ENCODE data around the gene ABAT. TPM values are rescaled to one million over a fixed set of nuclear protein-coding genes. Genes with fewer than 3 reads are reported as not detected.

Gene ABAT
- total RNA-seq, 1 donor from 2014 or later = 9.8 TPM

DNA sequence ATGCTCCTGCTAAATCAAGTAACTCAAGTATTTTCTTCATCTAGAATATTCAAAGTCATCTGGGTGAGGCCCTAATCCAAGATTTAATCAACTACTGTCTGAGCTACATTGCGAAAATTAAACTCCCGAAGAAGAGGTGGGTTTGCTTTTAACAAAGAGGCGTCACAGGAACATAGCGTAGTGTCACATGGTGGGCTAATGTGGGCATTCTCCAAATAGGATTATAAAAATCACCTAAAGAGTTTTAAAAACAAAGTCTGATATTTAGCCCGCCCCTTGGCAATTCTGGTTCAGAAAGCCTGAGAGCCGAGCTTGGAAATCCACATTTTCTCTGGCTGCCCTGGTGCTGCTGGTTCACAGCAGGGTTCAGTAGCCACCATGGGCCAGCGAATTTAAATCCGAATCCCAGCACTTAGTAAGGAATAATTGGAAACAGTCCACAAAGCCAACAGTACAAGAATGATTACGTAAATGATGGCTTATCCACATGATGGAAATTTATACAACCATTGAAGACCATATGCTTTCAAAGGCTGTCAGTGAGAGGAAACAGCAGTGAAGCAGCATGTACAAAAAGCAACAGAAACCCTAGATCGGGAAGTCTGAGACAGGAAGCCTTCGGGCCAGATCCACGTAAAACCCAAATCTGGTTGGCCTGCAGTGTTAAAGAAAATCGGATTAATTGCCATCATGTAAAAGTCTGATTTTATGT is 132.0 kb downstream of the ABAT start:
- Histone ChIP-seq H3K9me3 (no peaks in the 10 kb centered on the region), H3K27me3 (no peaks in the 10 kb centered on the region), H3K4me1 (no peaks in the 10 kb centered on the region), H3K36me3 (peaks cover 100% of the 10 kb centered on the region), H3K27ac (no peak overlapping the region), H3K4me3 (no peak overlapping the region)
- no peak for TF ChIP-seq CTCF (IDR thresholded peaks at IDR 0.05)
- DNase-seq = no peak
- no peak for ATAC-seq
- intact Hi-C loops (cut with DNase I) = loop anchor here (10.0 kb wide), 1 partner anchor 58 kb away; the partner anchor contains the start of gene CARHSP1

DNA sequence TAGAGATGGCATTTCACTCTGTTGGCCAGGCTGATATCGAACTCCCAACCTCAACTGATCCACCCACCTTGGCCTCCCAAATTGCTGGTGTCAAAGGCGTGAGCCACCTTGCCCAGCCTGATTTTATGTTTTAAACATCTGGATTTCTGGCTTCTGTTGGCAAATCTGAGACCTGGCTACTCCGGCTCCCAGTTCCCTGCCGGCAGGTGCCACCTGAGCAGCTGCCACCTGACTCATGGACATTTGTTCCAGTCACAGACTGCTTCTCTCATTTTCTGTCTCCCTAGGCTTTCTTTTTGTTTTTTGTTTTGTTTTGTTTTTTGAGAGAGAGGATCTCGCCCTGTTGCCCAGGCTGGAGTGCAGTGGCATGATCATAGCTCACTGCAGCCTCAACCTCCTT is 132.8 kb downstream of the ABAT start:
- Histone ChIP-seq H3K4me3 (no peak overlapping the region), H3K27me3 (no peaks in the 10 kb centered on the region), H3K36me3 (peaks cover 100% of the 10 kb centered on the region), H3K9me3 (no peaks in the 10 kb centered on the region), H3K27ac (no peak overlapping the region), H3K4me1 (no peaks in the 10 kb centered on the region)
- intact Hi-C loops (cut with DNase I) = loop anchor here (10.0 kb wide), 1 partner anchor 58 kb away; the partner anchor contains the start of gene CARHSP1
- no peak for DNase-seq
- no peak for TF ChIP-seq CTCF (IDR thresholded peaks at IDR 0.05)
- ATAC-seq = no peak

DNA sequence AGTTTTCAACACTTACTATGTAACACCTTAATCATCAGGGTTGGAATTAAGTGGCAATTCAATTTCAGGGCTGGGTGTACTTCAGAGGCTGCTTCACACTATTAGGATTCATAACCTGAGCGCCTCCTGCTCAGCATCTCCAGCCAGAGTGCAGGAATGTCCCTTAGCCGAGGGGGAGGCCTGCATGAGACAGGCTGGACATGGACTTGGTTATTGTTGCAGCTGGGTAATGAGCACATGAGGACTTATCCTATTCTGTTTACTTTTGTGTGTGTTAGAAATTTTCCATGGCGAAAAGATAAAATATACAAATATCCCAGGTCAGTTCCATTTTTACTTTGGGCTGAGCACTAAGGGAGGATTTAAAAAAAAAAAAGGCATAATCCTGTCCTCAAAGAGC is 133.6 kb downstream of the ABAT start:
- Histone ChIP-seq H3K9me3 (no peaks in the 10 kb centered on the region), H3K4me3 (no peak overlapping the region), H3K36me3 (peaks cover 100% of the 10 kb centered on the region), H3K4me1 (no peaks in the 10 kb centered on the region), H3K27ac (no peak overlapping the region), H3K27me3 (no peaks in the 10 kb centered on the region)
- intact Hi-C loops (cut with DNase I) = loop anchor here (10.0 kb wide), 1 partner anchor 57 kb away; the partner anchor contains the start of gene CARHSP1
- TF ChIP-seq CTCF (IDR thresholded peaks at IDR 0.05) = no peak
- no peak for DNase-seq
- ATAC-seq = no peak

DNA sequence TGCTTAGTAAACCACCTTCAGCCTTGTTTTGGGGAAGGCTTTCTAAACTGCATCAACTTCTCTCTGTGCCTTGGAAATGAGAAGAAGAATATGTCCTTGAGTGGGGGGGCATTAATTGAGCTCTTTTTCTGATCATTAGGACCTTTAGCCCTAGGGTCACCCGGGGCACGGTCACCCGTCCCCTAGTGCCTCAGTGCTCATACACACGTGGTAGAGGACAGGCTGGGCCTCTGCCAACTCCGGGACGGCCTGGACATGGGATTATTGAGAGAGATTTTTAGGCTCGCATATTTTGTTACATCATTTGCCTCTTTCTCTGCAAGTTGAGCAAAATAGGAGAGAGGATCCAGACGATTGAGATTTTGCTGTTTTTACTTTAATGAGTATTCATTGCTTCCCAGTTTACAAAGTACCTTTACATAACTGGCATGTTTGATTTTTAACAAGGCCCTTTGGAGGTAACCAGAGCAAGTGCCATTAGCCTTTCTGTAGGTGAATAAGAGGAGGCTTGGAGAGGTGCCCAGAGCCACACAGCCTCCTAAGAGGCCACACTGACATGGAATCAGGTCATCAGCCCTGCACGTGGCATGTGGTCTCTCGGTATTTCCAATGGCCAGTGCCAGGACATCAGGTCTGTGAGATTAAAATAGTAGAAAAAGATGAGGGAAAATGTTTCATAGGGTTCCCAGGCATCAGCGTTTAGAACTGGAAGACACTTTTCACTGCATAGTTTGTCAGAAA is 134.4 kb downstream of the ABAT start:
- H3K4me1 ChIP-seq = no peaks in the 10 kb centered on the region
- no peak overlapping the region for H3K27ac ChIP-seq
- H3K9me3 ChIP-seq = no peaks in the 10 kb centered on the region
- H3K36me3 ChIP-seq = peaks cover 100% of the 10 kb centered on the region
- H3K4me3 ChIP-seq = no peak overlapping the region
- H3K27me3 ChIP-seq = no peaks in the 10 kb centered on the region
- no peak for TF ChIP-seq CTCF (IDR thresholded peaks at IDR 0.05)
- ATAC-seq (no peak), DNase-seq (no peak)
- intact Hi-C loops (cut with DNase I) = loop anchor here (10.0 kb wide), 1 partner anchor 56 kb away; the partner anchor contains the start of gene CARHSP1

GRCh38 chr16:8812162-8812843 is 137.9 kb downstream of the ABAT start:
- no peak for ATAC-seq
- H3K27me3 ChIP-seq = no peaks in the 10 kb centered on the region
- intact Hi-C loops (cut with DNase I) = no loop called here
- no peaks in the 10 kb centered on the region for H3K4me1 ChIP-seq
- H3K27ac ChIP-seq = no peak overlapping the region
- H3K36me3 ChIP-seq = peaks cover 89% of the 10 kb centered on the region
- no peak for TF ChIP-seq CTCF (IDR thresholded peaks at IDR 0.05)
- no peak for DNase-seq
- H3K9me3 ChIP-seq = no peaks in the 10 kb centered on the region
- no peak overlapping the region for H3K4me3 ChIP-seq
